Measurements from ENCODE around the gene RAB43.
"Not testable (repeated sequence)": the region's sequence is repeated elsewhere in the genome, so short reads cannot be mapped to it uniquely, and the experiment has no call there.

The RAB43 gene

DNA sequence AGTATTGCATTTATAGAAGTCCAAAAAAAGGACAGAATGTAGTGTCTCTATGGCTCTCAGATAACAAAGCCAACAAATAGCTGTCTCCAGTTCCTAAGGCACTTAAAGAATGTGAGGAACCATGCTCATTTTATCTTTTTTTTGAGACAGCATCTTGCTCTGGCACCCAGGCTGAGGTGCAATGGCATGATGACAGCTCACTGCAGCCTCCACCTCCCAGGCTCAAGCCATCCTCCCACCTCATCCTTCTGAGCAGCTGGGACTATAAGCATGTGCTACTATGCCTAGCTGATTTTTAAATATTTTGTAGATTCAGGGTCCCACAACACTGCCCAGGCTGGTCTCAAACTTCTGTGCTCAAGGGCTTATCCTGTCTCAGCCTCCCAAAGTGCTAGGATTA is 23.2 kb upstream of the RAB43 start:
- no peak for DNase-seq (ENCODE audit: extremely low read depth, low read depth)
- TF ChIP-seq, protein P1, sequence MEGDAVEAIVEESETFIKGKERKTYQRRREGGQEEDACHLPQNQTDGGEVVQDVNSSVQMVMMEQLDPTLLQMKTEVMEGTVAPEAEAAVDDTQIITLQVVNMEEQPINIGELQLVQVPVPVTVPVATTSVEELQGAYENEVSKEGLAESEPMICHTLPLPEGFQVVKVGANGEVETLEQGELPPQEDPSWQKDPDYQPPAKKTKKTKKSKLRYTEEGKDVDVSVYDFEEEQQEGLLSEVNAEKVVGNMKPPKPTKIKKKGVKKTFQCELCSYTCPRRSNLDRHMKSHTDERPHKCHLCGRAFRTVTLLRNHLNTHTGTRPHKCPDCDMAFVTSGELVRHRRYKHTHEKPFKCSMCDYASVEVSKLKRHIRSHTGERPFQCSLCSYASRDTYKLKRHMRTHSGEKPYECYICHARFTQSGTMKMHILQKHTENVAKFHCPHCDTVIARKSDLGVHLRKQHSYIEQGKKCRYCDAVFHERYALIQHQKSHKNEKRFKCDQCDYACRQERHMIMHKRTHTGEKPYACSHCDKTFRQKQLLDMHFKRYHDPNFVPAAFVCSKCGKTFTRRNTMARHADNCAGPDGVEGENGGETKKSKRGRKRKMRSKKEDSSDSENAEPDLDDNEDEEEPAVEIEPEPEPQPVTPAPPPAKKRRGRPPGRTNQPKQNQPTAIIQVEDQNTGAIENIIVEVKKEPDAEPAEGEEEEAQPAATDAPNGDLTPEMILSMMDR (IDR thresholded peaks at IDR 0.05; ENCODE audit: low read depth, low read length) = no peak

GRCh38 chr3:129141011-129141410 is 19.4 kb upstream of the RAB43 start:
- DNase-seq (ENCODE audit: extremely low read depth, low read depth) = not testable (repeated sequence)

GRCh38 chr3:129139911-129140310 is 18.3 kb upstream of the RAB43 start:
- no peak for DNase-seq (ENCODE audit: extremely low read depth, low read depth)
- TF ChIP-seq, protein P1 (IDR thresholded peaks at IDR 0.05; ENCODE audit: low read depth, low read length) = no peak

GRCh38 chr3:129136275-129136674 is 14.7 kb upstream of the RAB43 start:
- DNase-seq (ENCODE audit: extremely low read depth, low read depth) = not testable (repeated sequence)

DNA sequence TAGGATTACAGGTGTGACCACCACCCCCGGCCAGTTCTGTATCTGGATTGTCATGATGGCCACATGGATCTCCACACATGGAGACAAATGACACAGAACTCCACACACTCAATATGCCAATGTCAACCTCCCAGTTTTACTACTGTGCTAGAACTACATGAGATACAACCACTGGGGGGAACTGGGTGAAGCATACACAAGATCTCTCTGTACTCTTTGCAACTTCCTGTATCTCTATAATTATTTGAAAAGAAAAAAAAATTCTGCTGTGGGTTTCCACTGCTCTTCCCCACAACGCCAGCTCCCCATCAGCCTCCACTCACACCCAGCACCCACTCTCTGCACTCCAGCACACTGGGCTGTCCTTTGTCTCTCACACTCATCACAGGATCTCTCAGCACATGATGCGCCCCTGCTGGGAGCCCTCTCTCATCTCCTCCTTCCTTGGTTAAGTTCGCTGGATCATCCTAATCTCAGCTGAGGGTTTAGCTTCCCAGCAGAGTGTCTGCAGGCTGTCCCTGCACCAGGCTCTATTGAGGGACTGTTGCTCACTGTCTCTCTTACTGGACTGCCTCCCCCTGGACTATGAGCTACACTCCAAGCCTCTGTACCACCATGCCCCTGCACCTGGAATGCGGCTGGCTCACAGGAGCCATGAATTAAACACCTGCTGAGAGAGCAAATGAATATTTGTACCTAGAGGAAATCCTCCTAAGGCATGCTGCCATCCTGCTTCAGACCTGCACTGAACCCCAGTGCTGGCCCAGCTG is 10.7 kb upstream of the RAB43 start:
- TF ChIP-seq, protein P1 (IDR thresholded peaks at IDR 0.05; ENCODE audit: low read depth, low read length) = no peak
- no peak for DNase-seq (ENCODE audit: extremely low read depth, low read depth)

GRCh38 chr3:129131465-129132088 is 10.0 kb upstream of the RAB43 start:
- no peak for DNase-seq (ENCODE audit: extremely low read depth, low read depth)
- TF ChIP-seq, protein P1 (IDR thresholded peaks at IDR 0.05; ENCODE audit: low read depth, low read length) = no peak

DNA sequence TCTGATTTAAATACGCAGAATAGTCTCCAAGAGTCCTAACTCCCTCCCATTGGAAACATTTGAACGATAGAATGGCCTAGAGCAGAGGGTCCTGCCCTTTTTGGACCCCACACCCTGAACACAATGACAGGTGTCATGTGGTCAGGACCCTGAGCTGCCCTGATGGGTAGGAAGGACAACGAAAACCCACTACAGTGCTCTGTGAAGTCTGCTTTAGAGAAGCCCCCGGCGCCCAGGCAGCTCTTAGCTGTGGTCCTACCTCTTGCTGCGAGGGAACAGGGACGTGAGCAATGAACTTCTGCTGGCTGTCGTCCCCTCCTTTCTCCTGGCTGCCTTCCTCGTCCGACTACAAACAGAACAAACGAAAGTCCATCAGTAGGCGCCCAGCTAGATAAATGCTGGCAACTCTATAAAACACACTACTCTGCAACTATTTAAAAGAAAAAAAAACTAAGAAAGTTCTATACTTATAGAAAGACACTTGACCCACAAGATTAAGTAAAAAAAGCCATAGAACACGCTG is 8.7 kb upstream of the RAB43 start:
- TF ChIP-seq, protein P1 (IDR thresholded peaks at IDR 0.05; ENCODE audit: low read depth, low read length) = no peak
- no peak for DNase-seq (ENCODE audit: extremely low read depth, low read depth)

DNA sequence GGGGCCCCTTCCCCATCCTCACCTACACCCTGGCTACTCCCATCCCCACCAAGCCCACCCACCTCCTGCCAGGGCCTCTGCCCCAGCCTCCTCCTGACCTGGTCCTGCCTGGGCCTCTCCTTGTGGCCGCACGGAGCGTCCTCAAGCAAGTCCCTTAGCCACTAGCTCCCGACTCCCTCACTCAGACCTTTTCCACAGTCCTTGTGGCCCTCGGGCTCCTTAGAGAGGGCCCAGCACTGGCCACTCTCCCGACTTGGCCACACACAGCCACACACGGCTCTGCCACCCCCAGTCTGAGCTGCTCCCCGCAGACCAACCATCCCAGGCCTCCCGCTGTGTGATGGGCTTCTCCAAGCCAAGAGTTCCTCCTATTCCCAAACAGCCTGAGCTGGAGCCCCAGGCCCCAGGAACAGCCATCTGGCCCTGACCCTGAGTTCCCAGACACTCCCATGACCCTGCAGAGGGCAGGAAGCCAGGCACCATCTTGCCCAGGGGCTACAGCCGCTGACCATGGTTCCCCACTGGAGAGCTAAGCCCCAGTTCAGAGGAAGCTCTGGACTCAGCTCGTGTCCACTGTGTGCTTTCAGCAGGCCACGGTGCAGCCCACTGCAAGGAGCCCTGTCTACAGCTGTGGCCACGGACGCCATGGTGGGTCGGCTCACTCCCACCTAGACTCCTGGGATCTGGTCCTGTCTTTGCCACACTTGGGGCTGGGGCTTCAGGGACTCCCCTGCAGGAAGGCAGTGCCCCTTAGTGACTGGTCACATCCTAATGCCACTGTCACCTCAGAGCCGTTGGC is 7.0 kb upstream of the RAB43 start:
- TF ChIP-seq, protein P1 (IDR thresholded peaks at IDR 0.05; ENCODE audit: low read depth, low read length) = no peak
- no peak for DNase-seq (ENCODE audit: extremely low read depth, low read depth)
